Choroid plexus epithelial cell (primary cell): Measurements from ENCODE around the gene CEP95.
A peak's percentile ranks its signal among the peaks of the same experiment; 100 is the strongest.

Experiments used
- DNase-seq: peaks from one replicate; pipeline ENCODE4 v3.0.0-alpha.2; 2010; ENCODE audit warnings: low read depth
- H3K4me3 ChIP-seq: 2 replicates; pipeline ENCODE4 v1.5.1; 2011; ENCODE audit warnings: low read depth, mild to moderate bottlenecking, control low read depth, low read length, moderate library complexity
- CTCF ChIP-seq: conservative IDR thresholded peaks from 2 replicates; pipeline ENCODE4 v1.5.1; 2011; ENCODE audit warnings: low read depth, mild to moderate bottlenecking, control low read depth, inconsistent platforms, low read length, moderate library complexity

CEP95 gene

GRCh38 chr17:64500862-64501765 lies 5.7 kb upstream of the CEP95 start:
- no peak for TF ChIP-seq CTCF
- H3K4me3 ChIP-seq = no peak overlapping the region
- DNase-seq = no peak

GRCh38 chr17:64502021-64502420 lies 4.8 kb upstream of the CEP95 start:
- no peak overlapping the region for H3K4me3 ChIP-seq
- TF ChIP-seq CTCF = no peak
- no peak for DNase-seq

- peak overlapping the region; percentile 100 for H3K4me3 ChIP-seq
- TF ChIP-seq CTCF = no peak
- DNase-seq = peak; percentile 68
Observed at GRCh38 chr17:64502809-64503208, 4.0 kb upstream of the CEP95 start.

- H3K4me3 ChIP-seq = peak overlapping the region; percentile 100
- DNase-seq = no peak
- TF ChIP-seq CTCF = no peak
Observed at GRCh38 chr17:64503341-64503740, 3.4 kb upstream of the CEP95 start.

GRCh38 chr17:64503821-64504768 lies 2.7 kb upstream of the CEP95 start:
- no peak for TF ChIP-seq CTCF
- peak; percentile 21 for DNase-seq
- H3K4me3 ChIP-seq = peak overlapping the region; percentile 100

GRCh38 chr17:64504769-64505339 lies 1.9 kb upstream of the CEP95 start:
- no peak for DNase-seq
- H3K4me3 ChIP-seq = peak overlapping the region; percentile 100
- TF ChIP-seq CTCF = no peak
